Psoas muscle (tissue), 8 donors: ENCODE results near the gene ZNF615. TPM values are rescaled to one million over a fixed set of nuclear protein-coding genes. Genes with fewer than 3 reads are reported as not detected.
"Not testable (repeated sequence)": the region's sequence is repeated elsewhere in the genome, so short reads cannot be mapped to it uniquely, and the experiment has no call there.

Experiments used
- ATAC-seq, 4 donors: fragments of 200-7000 bp; cut with Tn5 transposase; one replicate each; pipeline ENCODE4 v1.9.1; 2020; ENCODE audit warnings: moderate library complexity in 3 of 4, mild to moderate bottlenecking in 2 of 4
- DNase-seq, 2 donors: peaks; one replicate each; pipeline ENCODE4 v3.0.0-alpha.2; 2020
- H3K27ac ChIP-seq: fragments of 200-600 bp; one replicate; pipeline ENCODE4 v1.8.0; 2022
- H3K27me3 ChIP-seq, 3 donors: fragments of 200-600 bp in 1 of 3; one replicate each; pipeline versions ENCODE4 v1.6.1 to v1.8.0; 2013 to 2022; ENCODE audit warnings: low read length in 2 of 3, mild to moderate bottlenecking in 2 of 3, moderate library complexity in 1 of 3; ENCODE audit not compliant: insufficient read depth in 3 of 3
- H3K36me3 ChIP-seq, 2 donors: fragments of 200-600 bp in 1 of 2; one replicate each; pipeline versions ENCODE4 v1.6.1 to v1.8.0; 2013 to 2022; ENCODE audit warnings: low read depth in 1 of 2, mild to moderate bottlenecking in 1 of 2, moderate library complexity in 1 of 2; ENCODE audit not compliant: insufficient read depth in 1 of 2
- H3K4me1 ChIP-seq: fragments of 200-600 bp; one replicate; pipeline ENCODE4 v1.8.0; 2022
- H3K4me3 ChIP-seq: fragments of 200-600 bp; one replicate; pipeline ENCODE4 v1.8.0; 2022; ENCODE audit warnings: mild to moderate bottlenecking
- H3K9me3 ChIP-seq: fragments of 200-600 bp; one replicate; pipeline ENCODE4 v1.8.0; 2022
- CTCF ChIP-seq: fragments of 200-600 bp; IDR thresholded peaks from one replicate; pipeline ENCODE4 v1.8.0; 2022; ENCODE audit warnings: antibody characterized with exemption
- WGBS, 3 donors: extraction: QIAGEN DNeasy Blood & Tissue Kit; methylation state at CpG; one replicate each; pipeline versions ENCODE4 v1.1.6 to v1.1.7; 2013; 5-methylcytosine and 5-hydroxymethylcytosine counted together
- intact Hi-C, 2 donors: fragments of 100-400 bp; cut with DNase I; formaldehyde crosslinking; loops; one replicate each; pipeline versions ENCODE4 v1.11.0 to v1.14.2; 2022
- long read RNA-seq, 2 donors: library from polyadenylated mRNA; unstranded; transcript quantifications; one replicate each; pipeline ENCODE4 v2.0.0, GENCODE V29; 2021
- polyA plus RNA-seq, 3 donors: library from polyadenylated mRNA; stranded (reverse); fragments of 200-250 nt; gene quantifications; one replicate each; pipeline ENCODE4 v1.2.3, GENCODE V29; 2013
- total RNA-seq, 4 donors: library from RNA; stranded (reverse); fragmentation: NEBNext Ultra II Directional in 2 of 4; extraction: Animal tissue kit (Norgen Biotek cat#: 25700) in 2 of 4; gene quantifications; one replicate each; pipeline versions ENCODE4 v1.2.1 to v1.2.4, GENCODE V29; 2021 to 2023
- donor health status: healthy with polysubstance abuse.
- donor health status: DM: no; HTN: no; CAD: no; lungs with moderate emphysema.
- donor health status: Bipolar disorder and iron deficiency.
- donor health status: healthy.
- donor health status: DM: yes; HTN: yes; CAD: no.
- donor health status: DM: no; HTN: no; CAD: no.
- donor health status: DM: no; HTN: no; CAD: no.
- donor health status: DM: yes; HTN: yes; CAD: no.

ZNF615 gene
- total RNA-seq: 1 to 10 TPM; 4.5 to 7.4 (median 5.2) TPM
- 1 to 10 TPM; 1.5 to 8.2 (median 3.3) TPM for polyA plus RNA-seq
- long read RNA-seq, donor 1, partial matches to known transcripts: 0 of 1 reads
- long read RNA-seq, donor 1, other reads (novel, unspliced or antisense): 1 of 1 reads
- long read RNA-seq, donor 2, full-length matches to known transcripts: 2 of 3 reads
- long read RNA-seq, donor 2, partial matches to known transcripts: 0 of 3 reads
- long read RNA-seq, donor 2, other reads (novel, unspliced or antisense): 1 of 3 reads

GRCh38 chr19:52007806-52008557, at the start of gene ZNF615:
TSS of gene ZNF615 (minus strand) at chr19:52008211. CDS start at chr19:52003711, 4,500 bp downstream.
- WGBS, 3 donors: 0 to 1% (median 0%) methylated on average over 44 of the region's 44 CpGs
- Histone ChIP-seq H3K4me3 (peak within 1 kb of the TSS; percentile 79), H3K36me3 (peaks cover 4 to 18% of the 10 kb centered on the region in 2 donors), H3K27ac (peak within 1 kb of the TSS; percentile 86), H3K27me3 (peaks cover 0 to 1% (median 0%) of the 10 kb centered on the region in 3 donors), H3K9me3 (peaks cover 71% of the 10 kb centered on the region), H3K4me1 (peaks cover 3% of the 10 kb centered on the region)
- peak; percentile 98 to 100 (median 99) for ATAC-seq
- TF ChIP-seq CTCF: no peak
- intact Hi-C loops: loop anchor here in 1 of 2 donors (2.0 kb wide), 1 partner anchor 21 kb away; the partner anchor contains the start of gene ZNF614
- DNase-seq: peak; percentile 89 to 92

GRCh38 chr19:52056480-52056879, 48.5 kb upstream of the ZNF615 start:
- H3K27me3 ChIP-seq, H3K4me1 ChIP-seq, intact Hi-C loops, H3K4me3 ChIP-seq, DNase-seq, H3K36me3 ChIP-seq, ATAC-seq, H3K27ac ChIP-seq: not testable (repeated sequence)
- peaks cover 75% of the 10 kb centered on the region for H3K9me3 ChIP-seq
- 97 to 98% (median 97%) methylated on average over 3 of the region's 3 CpGs for WGBS, 3 donors

GRCh38 chr19:52051736-52052135, 43.7 kb upstream of the ZNF615 start:
- not testable (repeated sequence) for DNase-seq, ATAC-seq, H3K36me3 ChIP-seq, H3K4me3 ChIP-seq, H3K27ac ChIP-seq, H3K4me1 ChIP-seq, H3K27me3 ChIP-seq
- H3K9me3 ChIP-seq: peaks cover 58% of the 10 kb centered on the region
- intact Hi-C loops: loop anchor here in 1 of 2 donors (5.0 kb wide), 1 partner anchor 46 kb away; the partner anchor contains the start of gene ZNF841
- WGBS, 3 donors: 38 to 90% (median 88%) methylated on average over 1 of the region's 1 CpG

- Histone ChIP-seq H3K27ac (peak within 1 kb of the TSS; percentile 92), H3K4me1 (no peaks in the 10 kb centered on the region), H3K4me3 (peak within 1 kb of the TSS; percentile 74), H3K9me3 (peaks cover 47% of the 10 kb centered on the region), H3K36me3 (peaks cover 4 to 32% of the 10 kb centered on the region in 2 donors), H3K27me3 (no peaks in the 10 kb centered on the region)
- intact Hi-C loops: loop anchor here (2.0 to 5.0 kb wide), 2 partner anchors 20 to 62 kb away; partner anchors contain the start of genes ZNF614 (in 2 of the 2) and ZNF350 (in 1 of the 2)
- peak; percentile 99 for ATAC-seq
- TF ChIP-seq CTCF: no peak
- WGBS, 3 donors: 1% methylated on average over 60 of the region's 60 CpGs
- DNase-seq: peak; percentile 96 to 97
Observed at GRCh38 chr19:52048555-52049501, 40.8 kb upstream of the ZNF615 start, which contains the start of gene ZNF432. TSS of gene ZNF432 (minus strand) at chr19:52048838. CDS start at chr19:52046868, 1,970 bp downstream.

- intact Hi-C loops: no loop called here
- Histone ChIP-seq H3K9me3 (peaks cover 81% of the 10 kb centered on the region), H3K4me3 (no peak overlapping the region), H3K27ac (no peak overlapping the region), H3K27me3 (no peaks in the 10 kb centered on the region), H3K36me3 (peaks cover 47 to 92% of the 10 kb centered on the region in 2 donors), H3K4me1 (no peaks in the 10 kb centered on the region)
- DNase-seq (no peak), ATAC-seq (no peak)
- no peak for TF ChIP-seq CTCF
- WGBS, 3 donors: 97% methylated on average over 4 of the region's 4 CpGs
Observed at GRCh38 chr19:52039169-52039568, 31.2 kb upstream of the ZNF615 start.
